ENCODE data around the gene HBE1. TPM values are rescaled to one million over a fixed set of nuclear protein-coding genes. Genes with fewer than 3 reads are reported as not detected.

Gene HBE1
- total and polyA plus RNA-seq, 2 of the 4 experiments (the other 2 are of a cell fraction): 3.2 to 12.7 TPM

- no TSS peak for BruUV-seq (replicated peaks)
- H3K23ac ChIP-seq (ENCODE audit: low read depth, low read length): no peak overlapping the region
- peaks cover 6% of the 10 kb centered on the region; the same call in 1 of the 2 replicates for H3K9me1 ChIP-seq (ENCODE audit: insufficient read depth, low read length)
- no peak overlapping the region for H4K91ac ChIP-seq (ENCODE audit: insufficient read depth, low read depth, low read length)
- H3K4me1 ChIP-seq (ENCODE audit: control insufficient read depth, insufficient read depth, low read length): peaks cover 3% of the 10 kb centered on the region
- no peak overlapping the region for H3K4me2 ChIP-seq (ENCODE audit: low read depth, low read length)
- no peaks in the 10 kb centered on the region for H3K79me1 ChIP-seq (ENCODE audit: low read depth in 1 of 2, low read length in 2 of 2)
- no peak overlapping the region for H3K18ac ChIP-seq (ENCODE audit: low read depth, low read length)
- H3K9me3 ChIP-seq (ENCODE audit: control insufficient read depth, insufficient read depth, low read length): no peaks in the 10 kb centered on the region
- no peak overlapping the region for H2AFZ ChIP-seq (replicated peaks; ENCODE audit: low read length, poor library complexity)
- ATAC-seq (ENCODE audit: low read depth): no peak
- no peak overlapping the region for H3K27ac ChIP-seq (ENCODE audit: insufficient read depth, low read length)
- H3K27me3 ChIP-seq (ENCODE audit: control insufficient read depth, insufficient read depth, low read length): no peaks in the 10 kb centered on the region
- H3K14ac ChIP-seq (replicated peaks; ENCODE audit: low read depth, low read length): no peak overlapping the region
- H4K20me1 ChIP-seq (ENCODE audit: insufficient read depth, low read length): no peaks in the 10 kb centered on the region
- intact Hi-C loops (cut with micrococcal nuclease) (no loop called here), in situ Hi-C loops (cut with MboI; ENCODE audit: low sequenced_read_pairs) (no loop called here), dilution Hi-C loops (cut with HindIII; ENCODE audit: low sequenced_read_pairs, unreplicated experiment) (no loop called here)
- WGBS, 2 experiments (ENCODE audit: extremely low coverage in 2 of 2, insufficient read length in 1 of 2): no CpG with 5 or more reads among the region's 2 CpGs
- H2BK20ac ChIP-seq (ENCODE audit: low read depth, low read length): no peak overlapping the region
- no peak for DNase-seq
- no peak overlapping the region for H3K4me3 ChIP-seq (ENCODE audit: insufficient read depth, low read depth, low read length)
- no peak overlapping the region for H2BK120ac ChIP-seq (ENCODE audit: low read depth, low read length)
- H3K4ac ChIP-seq (ENCODE audit: low read depth, low read length): no peak overlapping the region
- H2AK9ac ChIP-seq (replicated peaks; ENCODE audit: low read depth, low read length, poor library complexity): no peak overlapping the region
- no peak overlapping the region for H2BK5ac ChIP-seq (ENCODE audit: low read depth, low read length, poor library complexity, severe bottlenecking)
- no peak overlapping the region for H4K5ac ChIP-seq (ENCODE audit: low read depth, low read length)
- H4K8ac ChIP-seq (ENCODE audit: low read depth in 2 of 2, low read length in 2 of 2): no peak overlapping the region
- H2AK5ac ChIP-seq (ENCODE audit: low read depth, low read length): no peak overlapping the region
- no peak overlapping the region for H3K56ac ChIP-seq (ENCODE audit: extremely low read depth, insufficient read depth, low read length)
- no peak overlapping the region for H3K9ac ChIP-seq (ENCODE audit: low read depth, low read length)
- no peak overlapping the region for H2BK15ac ChIP-seq (ENCODE audit: low read depth, low read length)
- ChIA-PET CTCF (no interaction called here), POLR2A (ENCODE audit: unreplicated experiment) (no interaction called here)
- no peaks in the 10 kb centered on the region for H3K36me3 ChIP-seq (ENCODE audit: control insufficient read depth, insufficient read depth, low read length)
- no peak for TF ChIP-seq CEBPB (IDR thresholded peaks at IDR 0.05; ENCODE audit: low read depth, low read length)
- TF ChIP-seq NFE2L2 (IDR thresholded peaks at IDR 0.05; ENCODE audit: low read depth, low read length): no peak
- no peak for TF ChIP-seq MAFK (IDR thresholded peaks at IDR 0.05; ENCODE audit: low read depth, low read length)
- no peak for TF ChIP-seq BHLHE40 (IDR thresholded peaks at IDR 0.05; ENCODE audit: low read depth, low read length)
- no peak for TF ChIP-seq FOS (IDR thresholded peaks at IDR 0.05; ENCODE audit: low read depth, low read length)
- TF ChIP-seq, protein P1, sequence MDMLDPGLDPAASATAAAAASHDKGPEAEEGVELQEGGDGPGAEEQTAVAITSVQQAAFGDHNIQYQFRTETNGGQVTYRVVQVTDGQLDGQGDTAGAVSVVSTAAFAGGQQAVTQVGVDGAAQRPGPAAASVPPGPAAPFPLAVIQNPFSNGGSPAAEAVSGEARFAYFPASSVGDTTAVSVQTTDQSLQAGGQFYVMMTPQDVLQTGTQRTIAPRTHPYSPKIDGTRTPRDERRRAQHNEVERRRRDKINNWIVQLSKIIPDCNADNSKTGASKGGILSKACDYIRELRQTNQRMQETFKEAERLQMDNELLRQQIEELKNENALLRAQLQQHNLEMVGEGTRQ (IDR thresholded peaks at IDR 0.05; ENCODE audit: low read depth, low read length): no peak
- TF ChIP-seq RCOR1 (IDR thresholded peaks at IDR 0.05; ENCODE audit: insufficient replicate concordance, low read length): no peak
- no peak for TF ChIP-seq POLR2A (IDR thresholded peaks at IDR 0.05; ENCODE audit: low read depth, low read length)
- TF ChIP-seq RFX5 (IDR thresholded peaks at IDR 0.05; ENCODE audit: low read depth, low read length): no peak
- no peak for TF ChIP-seq CHD1 (IDR thresholded peaks at IDR 0.05; ENCODE audit: low read depth, low read length)
- no peak for TF ChIP-seq MAZ (IDR thresholded peaks at IDR 0.05; ENCODE audit: borderline replicate concordance, low read depth, low read length)
- no peak for TF ChIP-seq SMC3 (IDR thresholded peaks at IDR 0.05; ENCODE audit: low read depth, low read length)
- no peak for TF ChIP-seq RAD21 (IDR thresholded peaks at IDR 0.05; ENCODE audit: low read length)
- TF ChIP-seq MXI1 (IDR thresholded peaks at IDR 0.05; ENCODE audit: borderline replicate concordance, low read depth, low read length): no peak
Observed at GRCh38 chr11:5231111-5231510, 38.6 kb downstream of the HBE1 start.
